CD4-positive, alpha-beta T cell treated with Interleukin-21 for 1 hour (primary cell): ENCODE results near the gene GID4.

ENCODE experiments used
- DNase-seq: peaks from one replicate; pipeline ENCODE4 v3.0.0-alpha.2; 2020

GID4 gene

DNA sequence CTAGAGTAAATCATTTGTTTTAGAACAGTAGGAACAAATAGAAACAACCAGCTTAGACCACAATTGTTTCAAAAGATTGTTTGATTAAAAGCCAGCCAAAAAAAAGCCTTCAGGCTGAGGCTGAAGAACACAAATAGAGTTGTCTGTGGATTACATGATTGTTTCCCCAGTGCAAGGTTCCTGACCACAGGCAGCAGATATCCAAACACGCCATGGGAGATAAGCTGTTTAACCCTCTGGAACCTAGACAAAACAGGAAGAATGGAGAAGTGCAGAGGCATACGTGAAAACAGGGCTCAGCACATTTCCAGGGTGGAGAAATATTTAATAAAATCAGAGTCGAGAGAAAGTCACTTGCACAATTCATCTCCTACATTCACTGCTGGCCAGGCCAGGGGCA lies 21.2 kb upstream of the GID4 start:
- no peak for DNase-seq

DNA sequence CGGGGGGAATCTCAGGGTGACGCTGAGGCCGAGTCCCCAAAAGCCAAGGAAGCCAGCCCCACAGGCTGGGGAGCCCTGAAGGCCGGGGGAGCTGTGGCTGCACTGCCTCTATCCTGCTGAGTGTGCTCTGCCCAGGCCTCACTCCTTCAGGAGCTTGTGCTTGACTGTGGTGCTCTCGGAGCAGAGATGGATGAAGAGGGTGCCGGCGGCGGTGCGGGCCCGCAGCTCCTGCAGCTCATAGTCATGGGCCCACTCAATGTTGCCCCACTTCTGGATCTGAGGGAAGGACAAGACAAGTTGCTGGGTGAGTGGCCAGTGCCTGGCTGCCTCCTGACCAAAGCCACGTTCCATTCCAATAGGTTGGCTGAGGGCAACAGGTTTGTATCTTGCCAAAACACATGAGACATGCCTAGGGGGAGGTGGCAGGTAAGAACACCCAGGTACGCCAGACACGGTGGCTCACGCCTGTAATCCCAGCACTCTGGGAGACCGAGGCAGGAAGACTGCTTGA lies 20.7 kb upstream of the GID4 start:
- no peak for DNase-seq

DNA sequence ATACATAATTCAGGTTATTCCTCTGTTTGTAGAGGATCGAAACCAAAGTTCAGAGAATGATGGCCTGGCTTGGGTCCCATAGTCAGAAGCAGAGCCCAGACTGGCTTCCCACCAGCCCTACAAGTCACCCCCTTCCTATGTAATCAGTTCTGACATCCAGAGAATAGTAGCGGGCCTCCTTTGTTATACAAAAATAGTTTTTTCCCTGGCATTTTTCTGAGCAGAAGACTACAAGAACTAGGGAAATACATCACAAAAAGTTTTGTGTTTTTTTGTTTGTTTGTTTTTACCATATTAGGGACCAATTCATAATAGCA lies 19.4 kb upstream of the GID4 start:
- DNase-seq = no peak

DNA sequence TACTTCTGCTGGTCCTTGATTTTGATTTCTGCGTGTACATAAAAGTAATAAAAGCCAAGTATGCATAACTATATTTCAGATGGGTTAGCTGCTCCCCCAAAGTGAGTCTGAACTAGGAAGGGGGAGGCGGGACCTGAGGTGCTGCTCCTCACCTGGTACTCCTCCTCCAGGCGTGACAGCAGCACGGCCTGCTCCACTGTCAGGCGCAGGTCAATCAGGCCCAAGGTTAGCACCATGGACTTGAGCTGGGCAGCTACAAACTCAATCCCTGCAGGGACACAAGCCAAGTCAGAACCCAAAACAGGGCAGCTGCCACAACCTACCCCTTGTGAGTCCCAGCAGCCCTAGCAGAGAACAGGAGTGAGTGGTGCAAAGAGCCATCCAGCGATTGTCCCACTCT lies 18.2 kb upstream of the GID4 start:
- no peak for DNase-seq

DNA sequence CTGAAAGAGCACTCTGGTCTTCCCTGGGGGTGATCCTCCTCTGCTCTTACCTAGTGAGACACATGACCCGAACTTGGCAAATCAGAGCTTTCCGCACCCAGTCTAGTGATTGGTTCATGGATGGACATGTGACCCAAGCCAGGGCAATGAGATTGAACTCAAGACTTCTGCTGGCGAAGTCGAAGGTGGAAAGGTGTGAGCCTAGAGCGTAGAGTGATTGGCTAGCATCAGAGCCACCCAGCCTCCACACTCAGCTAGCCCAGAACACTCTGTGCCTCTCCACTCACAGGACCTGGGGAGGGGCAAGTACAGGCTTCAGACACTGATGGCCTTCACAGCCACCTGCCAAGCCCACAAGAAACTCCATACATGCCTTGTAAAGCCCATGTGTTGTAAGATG lies 17.8 kb upstream of the GID4 start:
- no peak for DNase-seq

DNA sequence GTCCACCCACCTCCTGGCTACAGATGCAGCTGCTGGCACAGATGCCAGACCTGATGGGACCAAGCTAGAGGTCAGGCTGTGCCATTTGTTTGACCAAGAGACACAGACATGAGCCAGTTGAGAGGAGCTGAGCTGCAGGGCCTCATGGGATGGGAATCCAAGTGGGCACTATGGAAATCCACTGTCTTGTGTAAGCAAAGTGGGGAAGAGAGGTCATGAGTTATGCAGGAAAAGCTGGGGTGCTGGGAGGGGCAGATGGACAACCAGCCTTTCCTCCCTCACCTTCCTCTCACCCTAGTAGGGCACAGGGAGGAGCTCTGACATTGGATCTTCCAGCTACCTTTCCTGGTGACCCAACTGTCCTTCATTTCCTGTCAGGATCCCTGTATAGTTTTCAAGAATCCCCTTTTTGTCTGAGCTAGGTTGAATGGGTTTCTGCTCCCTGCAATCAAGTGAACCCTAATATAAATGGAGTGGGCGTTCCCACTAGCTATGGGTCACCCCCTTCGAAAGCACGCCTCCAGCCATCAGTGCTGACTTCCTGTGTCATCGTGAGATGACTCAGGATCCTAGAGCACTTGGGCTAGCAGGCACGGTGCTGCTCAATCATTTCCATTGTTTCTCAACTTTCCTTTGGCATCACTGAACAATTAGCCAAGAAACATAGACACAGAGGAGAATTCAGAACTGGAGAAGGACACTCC lies 13.8 kb upstream of the GID4 start:
- peak; percentile 25 for DNase-seq

DNA sequence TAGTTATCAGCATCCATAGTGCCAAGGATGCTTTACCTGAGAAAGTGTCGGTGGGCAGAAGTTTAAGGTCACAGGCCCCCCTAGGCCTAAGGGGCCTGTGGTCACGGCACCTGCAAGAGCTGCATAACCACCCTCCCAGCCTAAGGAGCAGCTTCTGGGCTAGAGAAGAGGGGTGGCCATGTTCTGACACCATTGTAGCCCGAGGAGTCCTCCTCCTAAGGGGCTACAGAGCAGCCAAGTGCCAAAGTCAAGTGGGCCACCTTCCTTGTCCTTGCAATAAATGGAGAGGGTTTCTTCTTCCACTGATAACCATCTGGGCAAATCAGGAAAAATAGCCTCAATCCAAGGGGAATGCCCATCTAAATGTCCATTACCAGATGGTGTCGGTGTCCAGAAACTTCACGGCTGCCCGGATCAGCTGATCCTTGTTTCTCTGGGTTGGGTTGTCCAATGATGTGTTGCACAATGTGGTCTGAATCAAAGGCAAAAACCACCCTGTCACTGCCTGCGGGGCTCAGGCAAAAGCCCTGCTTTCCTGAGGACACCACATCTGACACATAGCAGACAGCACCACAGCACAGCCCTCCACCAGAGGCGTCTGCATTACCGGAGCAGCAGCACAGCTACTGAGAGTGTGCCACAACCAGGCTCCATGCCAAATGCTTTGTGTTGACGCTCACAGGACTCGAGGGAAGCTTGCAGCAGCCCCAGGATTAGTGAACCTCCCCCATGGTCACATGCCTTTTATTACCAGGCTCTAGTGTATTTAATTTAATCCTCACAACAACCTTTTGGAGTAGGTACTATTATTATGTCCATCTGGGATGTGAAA lies 13.0 kb upstream of the GID4 start:
- DNase-seq = peak; percentile 24

DNA sequence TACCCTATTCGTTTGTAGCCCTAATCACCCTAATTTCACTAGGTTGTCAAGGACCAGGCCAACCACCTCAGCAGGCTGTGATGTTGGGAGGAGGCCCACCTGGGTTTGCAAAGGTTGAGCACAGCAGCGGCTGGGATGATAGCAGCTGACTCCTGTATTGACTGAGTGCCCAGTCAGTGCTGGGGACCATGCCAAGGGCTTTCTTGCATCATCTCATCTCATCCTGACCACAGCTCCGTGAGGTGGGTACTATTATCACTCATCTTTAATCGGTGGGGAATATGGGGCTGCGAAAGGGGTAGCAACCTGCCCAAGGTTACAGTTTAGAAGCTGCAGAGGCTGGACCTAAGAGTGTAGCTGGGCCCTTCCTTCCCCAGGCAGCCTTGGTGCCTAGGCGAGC lies 11.9 kb upstream of the GID4 start:
- DNase-seq = no peak

DNA sequence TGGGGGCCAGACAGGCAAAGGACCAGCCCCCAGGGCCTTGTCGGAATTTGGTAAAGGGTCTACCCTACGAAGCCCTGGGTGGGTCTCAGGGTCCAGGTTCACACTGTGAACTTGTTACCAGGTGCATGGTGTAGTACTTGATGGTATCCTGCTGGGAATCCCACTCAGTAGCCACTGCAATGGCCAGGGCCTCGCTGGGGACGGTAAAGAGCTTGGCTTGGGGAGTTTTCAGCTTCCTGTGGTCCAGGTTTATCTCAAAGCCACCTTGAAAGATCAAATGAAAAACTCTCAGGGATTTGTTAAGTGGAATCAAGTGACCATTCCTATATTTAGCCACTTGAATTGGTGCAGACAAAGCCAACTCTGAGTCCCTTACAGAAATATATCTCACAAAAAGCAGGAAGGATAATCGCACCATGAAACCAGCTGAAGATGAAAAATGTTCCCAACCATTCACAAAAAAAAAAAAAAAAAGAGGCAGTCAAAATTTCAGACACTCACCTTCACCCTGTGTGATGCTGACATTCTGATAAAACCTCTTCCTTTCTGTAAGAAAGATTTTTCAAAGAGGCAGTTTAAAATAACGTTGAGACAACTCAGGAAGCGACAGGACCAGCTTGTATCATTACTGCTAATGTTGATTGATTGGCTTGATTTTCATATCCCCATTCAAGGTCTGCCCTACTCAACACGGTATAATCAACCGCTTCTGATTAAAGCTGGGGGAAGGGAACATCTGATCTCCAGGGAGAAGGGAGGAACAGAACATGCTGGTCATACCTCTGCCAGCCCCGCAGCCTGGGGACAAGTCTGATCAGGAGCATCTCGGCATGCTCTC lies 10.9 kb upstream of the GID4 start:
- DNase-seq = no peak

DNA sequence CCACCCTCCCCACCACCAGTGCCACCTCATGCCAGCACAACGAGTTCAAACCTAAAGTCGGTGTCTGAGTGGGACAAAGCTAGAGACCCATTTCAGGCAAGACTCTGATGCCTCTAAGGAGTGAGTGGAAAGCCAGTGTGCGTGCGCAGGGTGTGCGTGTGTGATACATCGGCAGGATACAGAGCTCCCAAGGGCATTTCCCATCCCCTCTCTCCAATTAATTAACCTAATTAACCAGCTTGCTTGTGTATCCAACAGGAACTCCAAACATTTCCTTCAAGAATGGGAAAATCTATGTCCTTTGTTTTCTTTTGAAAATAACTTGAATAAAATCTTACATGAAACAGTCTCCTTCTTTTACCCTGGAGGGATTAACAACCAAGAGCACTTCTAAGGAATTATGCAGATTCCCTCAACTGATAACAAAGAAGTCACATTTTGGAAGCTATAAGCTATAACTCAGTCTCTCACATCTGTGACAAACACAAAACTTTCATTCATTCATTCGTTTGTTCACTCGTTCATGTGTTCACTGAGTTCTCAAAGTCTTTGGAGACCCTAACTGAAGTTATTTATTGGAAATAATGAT lies 10.2 kb upstream of the GID4 start:
- DNase-seq = no peak

DNA sequence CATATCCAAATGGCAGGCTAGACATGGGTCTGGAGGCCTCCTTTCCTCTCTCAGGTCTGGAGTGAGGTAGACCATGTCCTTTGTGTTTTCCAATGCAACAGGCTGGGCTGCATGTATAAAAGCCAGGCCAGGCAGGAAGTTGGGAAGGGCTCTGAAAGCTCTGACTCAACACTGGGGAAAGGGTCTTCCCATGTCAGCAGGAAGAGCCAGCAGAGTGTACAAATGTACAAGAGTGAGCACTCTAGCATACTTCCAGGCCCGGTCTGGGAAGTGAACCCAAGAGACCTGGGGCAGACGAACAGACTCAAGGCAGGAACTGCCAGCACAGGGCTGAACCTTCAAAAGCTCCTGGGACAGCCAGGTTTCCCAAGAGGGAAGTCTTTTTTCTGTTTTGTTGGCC lies 7.3 kb upstream of the GID4 start:
- DNase-seq = no peak

DNA sequence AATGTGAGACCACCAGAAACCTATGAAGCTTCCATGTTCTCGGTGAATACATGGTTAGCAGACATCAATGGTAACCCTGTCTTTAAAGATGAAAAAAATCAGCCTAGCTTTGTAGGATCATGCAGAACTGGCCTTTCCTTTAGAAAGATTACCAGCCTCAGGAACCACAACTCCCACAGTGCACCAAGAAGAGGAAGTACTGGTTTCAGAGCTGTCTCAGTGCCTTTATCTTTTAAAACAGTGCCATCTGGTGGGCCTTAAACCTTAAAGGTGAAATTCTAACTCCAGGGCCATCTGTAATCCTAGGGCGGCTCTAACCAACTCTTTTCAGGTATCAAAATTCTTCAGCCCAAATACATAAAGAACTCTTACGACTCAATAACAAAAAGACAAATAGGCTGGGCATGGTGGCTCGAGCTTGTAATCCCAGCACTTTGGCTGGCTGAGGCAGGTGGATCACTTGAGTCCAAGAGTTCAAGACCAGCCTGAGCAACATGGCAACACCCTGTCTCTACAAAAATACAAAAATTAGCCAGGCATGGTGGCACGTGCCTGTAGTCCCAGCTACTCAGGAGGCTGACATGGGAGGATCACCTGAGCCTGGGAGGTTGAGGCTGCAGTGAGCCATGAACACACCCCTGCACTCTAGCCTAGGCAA lies 5.6 kb upstream of the GID4 start:
- DNase-seq = peak; percentile 85

DNA sequence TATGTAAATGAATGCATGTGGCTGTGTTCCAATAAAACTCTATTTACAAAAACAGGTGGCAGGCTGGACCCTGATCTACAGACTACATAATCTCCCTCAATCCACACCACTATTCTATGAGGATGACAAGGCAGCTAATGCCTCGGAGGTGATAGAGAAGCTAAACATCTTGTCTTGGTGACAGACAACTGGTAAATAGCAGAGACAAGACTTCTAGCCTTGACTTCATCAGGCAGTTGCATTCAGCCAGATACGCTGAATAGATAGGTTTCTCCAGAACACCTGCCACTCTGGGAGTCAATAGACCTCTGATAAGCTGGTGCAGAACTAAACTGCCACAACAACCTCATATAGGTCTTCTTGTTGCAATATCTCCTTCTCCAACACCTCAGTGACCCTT lies 3.5 kb upstream of the GID4 start:
- DNase-seq = no peak

DNA sequence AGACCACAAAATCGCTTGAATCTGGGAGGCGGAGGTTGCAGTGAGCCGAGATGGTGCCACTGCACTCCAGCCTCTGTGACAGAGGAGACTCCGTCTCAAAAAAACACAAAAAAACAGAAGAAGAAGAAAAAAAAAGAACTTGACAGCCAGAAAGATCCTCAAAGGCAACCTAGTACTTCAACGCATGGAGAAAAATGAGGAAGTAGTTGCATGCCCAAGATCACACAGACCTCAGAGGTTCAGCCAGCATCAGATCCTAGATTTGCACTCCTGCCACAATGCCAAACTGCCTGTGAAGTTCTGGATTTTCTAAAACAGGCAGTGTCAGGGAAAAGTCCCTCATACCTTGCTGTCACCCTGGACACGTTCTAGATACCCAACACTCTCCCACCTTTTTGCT lies 1.7 kb upstream of the GID4 start:
- DNase-seq = no peak

DNA sequence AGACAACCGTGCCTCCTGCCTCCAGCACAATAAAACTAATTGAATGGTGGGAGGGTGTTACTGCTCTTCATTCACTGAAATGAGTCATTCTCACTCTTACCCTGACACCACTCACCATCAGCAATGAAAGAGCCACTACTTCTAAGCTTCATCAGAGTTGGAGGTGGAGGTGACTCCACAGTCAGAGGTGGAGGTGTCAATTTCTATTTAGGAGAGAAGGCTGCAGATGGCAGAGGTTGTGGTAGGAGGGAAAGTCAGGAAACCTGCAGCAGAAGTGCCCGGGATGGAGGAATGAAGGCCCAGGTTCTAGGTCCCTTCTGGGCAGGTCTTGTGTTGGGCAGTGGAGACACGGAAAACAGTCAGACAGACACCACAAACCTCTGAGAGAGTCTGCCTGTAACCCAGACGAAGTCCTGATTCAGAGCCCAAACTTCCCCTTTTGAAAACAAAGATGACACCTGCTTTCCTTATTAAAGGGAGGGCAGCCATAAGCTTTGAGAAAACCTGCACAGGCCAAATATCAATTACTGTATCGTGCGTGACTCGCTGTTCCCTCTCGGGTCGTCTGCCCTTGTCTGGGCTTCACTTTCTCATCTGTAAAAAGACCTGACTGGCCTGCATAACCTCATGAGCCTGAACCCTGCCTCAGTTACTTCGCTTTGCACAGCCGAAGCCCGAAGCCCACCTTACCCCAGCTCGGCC lies 908 bp upstream of the GID4 start:
- peak; percentile 10 for DNase-seq

DNA sequence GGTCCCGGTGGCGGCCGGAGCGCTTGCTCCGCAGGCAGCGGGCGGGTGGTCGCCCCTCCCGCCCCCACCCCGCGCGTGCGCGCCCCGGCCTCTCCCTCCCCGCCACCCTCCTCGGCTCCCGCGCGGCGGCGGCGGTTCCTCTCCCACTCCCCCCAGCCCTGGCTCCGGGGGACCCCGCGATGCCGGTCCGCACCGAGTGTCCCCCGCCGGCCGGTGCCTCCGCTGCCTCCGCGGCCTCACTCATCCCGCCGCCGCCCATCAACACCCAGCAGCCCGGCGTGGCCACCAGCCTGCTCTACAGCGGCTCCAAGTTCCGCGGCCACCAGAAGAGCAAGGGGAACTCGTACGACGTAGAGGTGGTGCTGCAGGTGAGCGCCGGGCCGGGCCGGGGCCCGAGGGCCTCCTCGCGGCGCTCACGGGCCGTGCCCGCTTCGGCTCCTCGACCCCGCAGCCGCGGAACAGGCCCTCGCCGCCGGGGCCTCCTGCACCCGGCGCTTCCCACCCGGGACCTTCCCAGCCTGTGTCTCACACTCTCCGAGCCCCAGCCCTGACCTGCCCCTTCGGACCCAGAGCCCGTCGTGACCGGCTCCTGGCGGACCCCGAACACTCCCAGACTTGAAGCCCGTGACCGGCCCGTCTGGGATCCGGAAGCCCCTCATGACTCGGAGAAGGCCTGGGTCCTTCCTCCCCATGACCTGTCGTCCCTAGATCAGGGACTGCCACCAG lies 490 bp downstream of the GID4 start:
- no peak for DNase-seq

DNA sequence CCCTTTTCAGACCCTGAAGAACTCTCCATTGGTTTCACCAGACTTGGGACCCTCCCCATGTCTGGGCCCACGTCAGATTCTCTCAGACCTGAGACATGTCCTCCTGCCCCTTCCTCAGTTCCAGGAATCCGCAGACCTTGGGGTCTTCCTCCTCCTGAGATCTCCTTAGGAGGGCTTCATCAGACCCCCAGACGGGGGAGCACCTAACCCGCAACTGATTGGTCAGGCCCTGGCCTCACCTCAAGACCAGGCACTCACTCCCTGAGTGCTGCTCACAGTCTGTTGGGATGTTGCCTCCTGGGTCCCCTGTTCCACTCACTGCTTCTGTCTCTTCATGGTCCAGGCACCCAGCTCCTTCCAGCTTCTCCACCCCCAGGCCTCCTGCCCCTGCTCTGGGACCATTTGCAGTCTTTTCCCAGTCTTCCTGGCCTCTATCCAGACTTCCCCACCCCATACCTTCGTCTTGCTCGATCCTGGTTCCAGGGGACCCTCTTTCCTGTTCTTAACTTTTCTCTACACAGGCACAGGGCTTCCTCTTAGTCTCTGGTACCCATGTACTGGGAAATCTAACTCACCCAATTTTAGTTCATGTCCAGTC lies 1.2 kb downstream of the GID4 start:
- no peak for DNase-seq

DNA sequence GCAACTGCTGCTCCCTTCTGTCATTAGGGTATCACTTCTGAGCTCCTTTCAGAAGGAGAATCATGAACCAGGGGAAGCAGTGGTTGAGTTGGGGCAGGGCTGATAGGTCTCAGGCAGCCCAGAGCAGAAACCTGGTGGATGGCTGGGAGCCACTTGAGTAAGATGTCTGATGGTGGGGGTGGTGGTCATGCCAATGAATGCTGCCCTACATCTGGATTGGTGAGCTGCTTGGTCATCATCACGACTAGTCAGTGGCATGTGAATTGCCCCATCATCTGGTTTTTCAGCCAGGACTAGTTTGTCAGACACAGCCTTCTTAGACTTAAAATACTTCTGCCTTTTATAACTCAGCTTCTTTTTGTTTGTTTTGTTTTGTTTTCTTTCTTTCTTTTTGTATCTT lies 2.6 kb downstream of the GID4 start:
- no peak for DNase-seq

DNA sequence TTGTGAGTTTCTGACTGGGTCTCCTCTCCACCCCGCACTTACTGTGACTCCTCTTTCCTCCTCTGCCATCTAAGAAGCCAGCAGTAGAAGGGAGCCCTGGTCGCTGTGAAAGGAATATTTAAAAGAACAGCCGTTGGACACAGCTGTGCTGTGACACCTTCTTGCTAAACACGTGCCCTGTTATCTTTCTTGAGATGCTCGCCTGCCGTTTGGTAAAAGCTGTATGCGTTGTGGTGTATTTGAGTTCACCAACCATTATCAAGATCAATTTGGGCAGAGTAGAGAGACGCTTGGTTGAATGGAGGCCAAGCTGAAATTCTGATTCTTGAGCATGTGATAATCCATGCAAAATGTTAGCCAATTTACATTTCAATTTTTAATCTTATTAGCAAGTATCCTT lies 3.8 kb downstream of the GID4 start:
- DNase-seq = no peak

DNA sequence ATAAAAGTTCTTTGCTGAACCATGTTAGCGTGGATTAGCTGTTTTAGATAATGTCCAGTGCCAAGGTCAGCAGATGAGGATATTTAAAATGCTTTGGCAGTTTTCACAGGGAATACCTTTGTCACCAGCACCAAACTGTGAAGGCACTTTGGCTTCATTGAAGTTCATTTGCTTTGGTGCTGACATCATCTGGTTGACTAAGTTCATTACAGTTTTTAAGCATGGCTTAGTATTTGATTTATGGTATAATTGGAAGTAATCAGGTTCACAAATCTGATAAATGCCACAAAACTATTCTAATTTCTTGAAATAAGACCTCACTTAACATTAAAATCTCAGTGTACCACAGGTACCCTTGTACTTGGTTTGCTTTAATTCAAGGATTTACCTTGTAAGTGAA lies 4.3 kb downstream of the GID4 start:
- peak; percentile 16 for DNase-seq

DNA sequence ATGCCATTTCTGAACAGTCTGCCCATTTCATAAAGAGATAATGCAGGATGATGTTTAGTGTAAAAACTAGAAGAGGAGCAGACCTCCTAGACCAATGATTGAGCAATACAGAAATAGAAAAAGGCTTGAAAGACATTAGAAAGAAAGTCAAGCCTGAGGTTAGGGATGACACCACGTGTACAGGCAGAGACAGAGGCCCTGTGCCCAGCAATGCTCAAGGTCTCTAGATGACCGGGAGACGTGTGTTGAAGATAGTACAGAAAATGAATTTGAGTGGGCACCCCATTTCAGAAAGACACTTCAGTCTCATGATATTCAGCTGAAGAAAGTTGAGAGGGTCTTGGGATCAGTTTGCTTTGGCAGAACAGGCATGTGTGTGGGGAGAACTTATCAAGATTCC lies 5.4 kb downstream of the GID4 start:
- no peak for DNase-seq
